HCT116 (cell line): ENCODE measurements around the gene KIF26A. TPM values are rescaled to one million over a fixed set of nuclear protein-coding genes. Genes with fewer than 3 reads are reported as not detected.

ENCODE experiments used
- ATAC-seq: fragments of 200-7000 bp; cut with Tn5 transposase; 2 replicates; pipeline ENCODE4 v1.9.1; 2020; ENCODE audit warnings: mild to moderate bottlenecking, moderate library complexity
- BruUV-seq: library from RNA; stranded (reverse); fragments of 400-500 nt; replicated peaks from 2 replicates; lab custom pipeline; 2021; lab: Mats Ljungman, UMichigan
- CTCF ChIA-PET: fragments of 300-600 bp; sonication (Branson Sonifier 250); formaldehyde crosslinking; loops from one replicate; lab custom pipeline; 2021; ENCODE audit warnings: antibody characterized with exemption; lab: Charles Lee
- POLR2A ChIA-PET: fragments of 300-600, 350-600 bp; sonication (Branson Sonifier 250); formaldehyde crosslinking; loops from one replicate; lab custom pipeline; 2021; ENCODE audit warnings: antibody characterized with exemption; lab: Charles Lee
- RAD21 ChIA-PET, 2 experiments: fragments of 300-600 bp; sonication (Branson Sonifier 250); formaldehyde crosslinking; loops; one replicate each; lab custom pipeline; 2023; ENCODE audit warnings: low total read pairs in 2 of 2; ENCODE audit not compliant: uncharacterized antibody in 2 of 2, unreplicated experiment in 2 of 2, low non-redundant PET in 1 of 2; lab: Charles Lee
- DNase-seq: peaks from one replicate; pipeline ENCODE4 v3.0.0-alpha.2; 2010; ENCODE audit warnings: low read depth, low spot score
- H2AFZ ChIP-seq: fragments of 200-600 bp; shearing (Covaris generic), sonication (generic); 2 replicates; pipeline ENCODE4 v1.6.1; 2017; ENCODE audit warnings: low read depth, mixed run types, mixed read lengths, antibody characterized with exemption, low read length; ENCODE audit not compliant: poor library complexity, severe bottlenecking
- H3K27ac ChIP-seq: 2 replicates; pipeline ENCODE4 v1.5.1; 2012; ENCODE audit warnings: low read depth, low read length
- H3K27me3 ChIP-seq: fragments of 200-600 bp; sonication (generic); 2 replicates; pipeline ENCODE4 v1.6.1; 2016; ENCODE audit warnings: mixed run types, low read length, mixed read lengths; ENCODE audit not compliant: insufficient read depth
- H3K36me3 ChIP-seq, 2 experiments: fragments of 200-500 bp in 1 of 2; fragments of 200-600 bp in 1 of 2; sonication (Bioruptor generic) in 1 of 2; sonication (generic) in 1 of 2; 2 replicates each; pipeline versions ENCODE4 v1.5.1 to v1.6.1; 2014 to 2016; ENCODE audit warnings: low read length in 2 of 2, inconsistent platforms in 1 of 2, mixed read lengths in 1 of 2, mixed run types in 1 of 2; ENCODE audit not compliant: insufficient read depth in 2 of 2, control insufficient read depth in 1 of 2
- H3K4me1 ChIP-seq, 2 experiments: fragments of 200-600 bp in 1 of 2; sonication (generic) in 1 of 2; 2 replicates each; pipeline versions ENCODE4 v1.5.1 to v1.6.1; 2012 to 2017; ENCODE audit warnings: low read length in 2 of 2, inconsistent platforms in 1 of 2, mild to moderate bottlenecking in 1 of 2, mixed read lengths in 1 of 2, mixed run types in 1 of 2, moderate library complexity in 1 of 2; ENCODE audit not compliant: insufficient read depth in 2 of 2, control insufficient read depth in 1 of 2
- H3K4me2 ChIP-seq: fragments of 200-600 bp; sonication (generic); 2 replicates; pipeline ENCODE4 v1.6.1; 2017; ENCODE audit warnings: mixed run types, low read length, mixed read lengths
- H3K4me3 ChIP-seq, 2 experiments: fragments of 200-600 bp in 1 of 2; sonication (generic) in 1 of 2; replicated peaks in 1 of 2; 2 replicates each; pipeline ENCODE4 v1.5.1; 2011 to 2016; ENCODE audit warnings: low read length in 2 of 2, control low read depth in 1 of 2, low read depth in 1 of 2, mild to moderate bottlenecking in 1 of 2, mixed read lengths in 1 of 2, mixed run types in 1 of 2
- H3K79me2 ChIP-seq: fragments of 200-600 bp; sonication (generic); 2 replicates; pipeline ENCODE4 v1.6.1; 2017; ENCODE audit warnings: mild to moderate bottlenecking, mixed run types, low read length, moderate library complexity, mixed read lengths; ENCODE audit not compliant: insufficient read depth
- H3K9ac ChIP-seq: fragments of 200-600 bp; sonication (generic); 2 replicates; pipeline ENCODE4 v1.6.1; 2016; ENCODE audit warnings: low read length, mixed read lengths
- H3K9me2 ChIP-seq: fragments of 200-600 bp; sonication (generic), shearing (Covaris generic); 2 replicates; pipeline ENCODE4 v1.6.1; 2017; ENCODE audit warnings: mixed run types, mild to moderate bottlenecking, moderate library complexity; ENCODE audit not compliant: insufficient read depth
- H3K9me3 ChIP-seq, 2 experiments: fragments of 200-500 bp in 1 of 2; fragments of 200-600 bp in 1 of 2; sonication (Bioruptor generic) in 1 of 2; sonication (generic) in 1 of 2; 2 replicates each; pipeline ENCODE4 v1.6.1; 2014 to 2017; ENCODE audit warnings: low read length in 2 of 2, mixed read lengths in 2 of 2, inconsistent platforms in 1 of 2, low read depth in 1 of 2, mild to moderate bottlenecking in 1 of 2, mixed run types in 1 of 2, moderate library complexity in 1 of 2; ENCODE audit not compliant: control insufficient read depth in 1 of 2, insufficient read depth in 1 of 2
- H4K20me1 ChIP-seq: fragments of 200-600 bp; sonication (generic), shearing (Covaris generic); 2 replicates; pipeline ENCODE4 v1.6.1; 2017; ENCODE audit warnings: mixed run types, mild to moderate bottlenecking, moderate library complexity; ENCODE audit not compliant: insufficient read depth
- CBX3 ChIP-seq: IDR thresholded peaks from 2 replicates; pipeline ENCODE4 v1.6.1; 2012; ENCODE audit warnings: low read depth
- CEBPB ChIP-seq: IDR thresholded peaks from 2 replicates; pipeline ENCODE4 v1.6.1; 2012; ENCODE audit warnings: low read depth
- EZH2phosphoT487 ChIP-seq: fragments of 200-600 bp; IDR thresholded peaks from 2 replicates; pipeline ENCODE4 v1.6.1; 2018; ENCODE audit warnings: antibody characterized with exemption, borderline replicate concordance
- REST ChIP-seq: IDR thresholded peaks from 2 replicates; pipeline ENCODE4 v1.6.1; 2012; ENCODE audit warnings: low read depth
- SP1 ChIP-seq: IDR thresholded peaks from 2 replicates; pipeline ENCODE4 v1.6.1; 2012; ENCODE audit warnings: low read depth
- YY1 ChIP-seq: IDR thresholded peaks from 2 replicates; pipeline ENCODE4 v1.6.1; 2011; ENCODE audit warnings: low read length, low read depth, moderate library complexity, mild to moderate bottlenecking; ENCODE audit not compliant: insufficient replicate concordance; ENCODE audit errors: extremely low read depth
- ZNF274 ChIP-seq: fragments of 200-500 bp; sonication (Bioruptor generic); IDR thresholded peaks from 2 replicates; pipeline ENCODE4 v1.6.1; 2014; ENCODE audit warnings: mild to moderate bottlenecking, low read depth, low read length, inconsistent platforms
- intact Hi-C: fragments of 100-400 bp; cut with micrococcal nuclease; formaldehyde crosslinking; loops from 2 replicates; pipeline ENCODE4 v1.10.0; 2022
- total RNA-seq: library from RNA; stranded (reverse); gene quantifications from one replicate; pipeline ENCODE4 v1.2.1, GENCODE V29; 2021; ENCODE audit not compliant: unreplicated experiment
- TF ChIP-seq, protein P1 (sequence below): IDR thresholded peaks from 2 replicates; pipeline ENCODE4 v1.6.1; 2011; ENCODE audit warnings: mild to moderate bottlenecking, low read length, moderate library complexity; ENCODE audit not compliant: insufficient replicate concordance; ENCODE audit errors: extremely low read depth

KIF26A gene
- total RNA-seq, 1 experiment from 2014 or later, result 10.2 TPM

DNA sequence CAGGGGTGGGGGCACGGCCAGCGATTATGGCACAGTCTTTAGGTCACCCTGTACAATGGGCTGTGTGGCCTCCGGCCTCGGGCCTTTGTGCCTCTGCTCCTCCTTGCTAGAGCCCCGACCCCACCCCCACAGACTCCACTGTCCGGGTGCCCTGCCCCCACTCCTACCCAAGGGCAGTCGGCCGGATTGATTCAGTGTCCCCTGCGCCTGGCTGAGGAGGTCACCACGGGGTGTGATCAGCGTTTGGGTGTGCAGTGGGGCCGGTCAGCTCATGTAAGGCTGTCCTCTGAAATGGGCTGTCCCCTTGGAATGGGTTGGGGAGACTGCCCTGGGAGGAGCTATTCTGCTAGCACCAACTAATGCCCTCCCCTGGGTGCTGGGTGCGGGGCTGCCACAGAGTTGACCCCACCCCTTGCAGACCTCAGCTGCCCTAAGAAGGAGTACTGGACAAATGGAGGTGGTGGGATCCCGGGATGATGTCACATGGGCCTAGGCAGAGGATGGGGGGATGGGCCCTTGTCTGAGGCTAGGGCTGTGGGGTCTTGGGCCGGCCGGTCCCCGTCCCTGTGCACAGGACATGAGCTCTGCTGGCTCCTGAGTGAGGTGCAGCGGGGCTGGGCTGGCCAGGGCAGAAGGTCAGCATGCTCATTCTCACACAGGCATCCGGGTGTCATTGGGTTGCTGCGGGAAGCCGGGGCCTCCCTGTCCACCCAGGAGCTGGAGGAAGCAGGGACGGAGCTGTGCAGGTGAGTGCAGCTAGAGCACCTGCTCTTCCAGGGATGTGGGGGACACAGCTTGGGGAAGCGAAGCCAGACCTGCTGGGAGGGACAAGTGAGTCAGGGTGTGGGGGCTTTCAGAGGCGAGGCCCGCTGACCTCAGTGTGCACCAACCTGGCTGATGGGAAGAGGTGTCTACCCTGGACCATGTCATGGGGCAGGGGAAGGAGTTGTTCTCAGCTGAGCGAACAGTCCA, 29.5 kb upstream of the KIF26A start (continued):
- no peak for TF ChIP-seq REST
- no peak for TF ChIP-seq CBX3
- TF ChIP-seq ZNF274, result no peak
- TF ChIP-seq, protein P1, sequence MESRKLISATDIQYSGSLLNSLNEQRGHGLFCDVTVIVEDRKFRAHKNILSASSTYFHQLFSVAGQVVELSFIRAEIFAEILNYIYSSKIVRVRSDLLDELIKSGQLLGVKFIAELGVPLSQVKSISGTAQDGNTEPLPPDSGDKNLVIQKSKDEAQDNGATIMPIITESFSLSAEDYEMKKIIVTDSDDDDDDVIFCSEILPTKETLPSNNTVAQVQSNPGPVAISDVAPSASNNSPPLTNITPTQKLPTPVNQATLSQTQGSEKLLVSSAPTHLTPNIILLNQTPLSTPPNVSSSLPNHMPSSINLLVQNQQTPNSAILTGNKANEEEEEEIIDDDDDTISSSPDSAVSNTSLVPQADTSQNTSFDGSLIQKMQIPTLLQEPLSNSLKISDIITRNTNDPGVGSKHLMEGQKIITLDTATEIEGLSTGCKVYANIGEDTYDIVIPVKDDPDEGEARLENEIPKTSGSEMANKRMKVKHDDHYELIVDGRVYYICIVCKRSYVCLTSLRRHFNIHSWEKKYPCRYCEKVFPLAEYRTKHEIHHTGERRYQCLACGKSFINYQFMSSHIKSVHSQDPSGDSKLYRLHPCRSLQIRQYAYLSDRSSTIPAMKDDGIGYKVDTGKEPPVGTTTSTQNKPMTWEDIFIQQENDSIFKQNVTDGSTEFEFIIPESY, result no peak

GRCh38 chr14:104109731-104110361, 28.5 kb upstream of the KIF26A start:
- no peak overlapping the region for H3K9ac ChIP-seq
- ATAC-seq (no peak), DNase-seq (no peak)
- H3K9me2 ChIP-seq, result no peaks in the 10 kb centered on the region
- no peaks in the 10 kb centered on the region for H3K27me3 ChIP-seq
- POLR2A ChIA-PET, result no interaction called here
- H3K36me3 ChIP-seq, result no peaks in the 10 kb centered on the region
- CTCF ChIA-PET, result no interaction called here
- H3K4me1 ChIP-seq, result peaks cover 16 to 36% of the 10 kb centered on the region in 2 experiments; a peak in 3 of 4 replicates
- H3K4me2 ChIP-seq, result no peak overlapping the region
- H3K79me2 ChIP-seq, result no peaks in the 10 kb centered on the region
- H3K4me3 ChIP-seq, result no peak overlapping the region
- H2AFZ ChIP-seq, result no peak overlapping the region
- no peak overlapping the region for H3K27ac ChIP-seq
- no peaks in the 10 kb centered on the region for H3K9me3 ChIP-seq
- H4K20me1 ChIP-seq, result no peaks in the 10 kb centered on the region
- BruUV-seq, result no TSS peak
- intact Hi-C loops, result no loop called here
- RAD21 ChIA-PET, result no interaction called here
- no peak for TF ChIP-seq YY1
- TF ChIP-seq EZH2phosphoT487, result no peak
- no peak for TF ChIP-seq REST
- TF ChIP-seq CEBPB, result no peak
- no peak for TF ChIP-seq SP1
